GM18867 (cell line): ENCODE data around the gene HS1BP3.

Source experiments
- ATAC-seq: cut with Tn5 transposase; IDR thresholded peaks from one replicate; pipeline ENCODE4 v1.9.1; 2021; ENCODE audit warnings: mild to moderate bottlenecking, moderate library complexity; ENCODE audit not compliant: unreplicated experiment

Gene HS1BP3

GRCh38 chr2:20650877-20651730 lies at the start of gene HS1BP3:
TSS of gene HS1BP3 (minus strand) at chr2:20651098. CDS start at chr2:20651063, 35 bp downstream.
- ATAC-seq: peak; percentile 95

DNA sequence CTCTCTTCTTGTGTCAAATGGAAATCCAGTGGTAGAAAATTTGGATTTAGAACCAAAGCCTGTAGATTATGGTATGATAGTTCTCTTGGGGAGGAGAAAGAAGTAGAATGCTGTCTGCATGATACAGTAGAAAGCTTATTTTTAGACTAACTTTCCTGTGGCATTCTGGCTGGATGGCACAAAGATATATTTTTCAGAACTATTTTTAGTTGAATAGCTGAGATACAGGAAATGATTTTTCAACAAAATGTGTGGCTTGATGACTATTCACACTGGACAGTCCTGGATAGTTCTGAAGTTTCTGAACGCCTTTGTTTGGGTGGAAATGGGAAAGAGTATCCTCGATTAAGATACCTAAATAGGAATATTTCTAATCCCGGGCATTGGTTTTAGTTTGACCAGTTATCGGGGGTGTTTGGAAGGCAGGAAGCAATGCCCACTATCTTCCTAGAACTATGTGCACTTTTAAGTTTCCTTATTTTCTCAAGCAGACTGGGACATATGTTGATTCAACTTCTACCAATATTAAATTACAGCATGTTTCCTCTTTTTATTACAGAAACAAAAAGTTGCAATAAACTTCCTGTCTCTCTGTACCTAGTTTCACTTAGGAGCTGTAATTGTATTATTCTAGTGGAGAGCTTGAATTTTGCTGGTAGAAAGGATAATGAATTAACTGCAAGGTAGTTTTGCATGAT lies 48.2 kb upstream of the HS1BP3 start:
- ATAC-seq: no peak

- no peak for ATAC-seq
These were observed 46.5 kb upstream of the HS1BP3 start for GRCh38 chr2:20697322-20697934.

- ATAC-seq: no peak
These were observed 45.5 kb upstream of the HS1BP3 start for GRCh38 chr2:20696366-20696765.

DNA sequence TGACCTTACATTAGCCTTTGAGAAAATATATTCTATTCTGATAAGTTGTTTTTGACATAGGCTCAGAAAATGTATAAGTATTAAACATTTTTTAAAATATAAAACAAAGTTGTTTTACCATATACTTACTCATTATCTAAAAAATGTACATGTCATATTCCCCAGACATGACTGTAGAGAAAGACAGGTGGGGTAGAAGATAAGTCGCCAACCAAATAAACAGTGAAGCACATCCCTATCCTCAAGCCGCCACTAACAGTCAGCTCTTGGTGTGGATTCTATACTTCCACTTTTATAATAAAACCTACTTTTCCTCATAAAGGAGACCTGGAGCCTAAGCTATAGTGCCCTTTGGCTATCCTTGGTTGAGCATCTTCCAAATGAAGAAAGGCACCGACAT lies 42.4 kb upstream of the HS1BP3 start:
- no peak for ATAC-seq

DNA sequence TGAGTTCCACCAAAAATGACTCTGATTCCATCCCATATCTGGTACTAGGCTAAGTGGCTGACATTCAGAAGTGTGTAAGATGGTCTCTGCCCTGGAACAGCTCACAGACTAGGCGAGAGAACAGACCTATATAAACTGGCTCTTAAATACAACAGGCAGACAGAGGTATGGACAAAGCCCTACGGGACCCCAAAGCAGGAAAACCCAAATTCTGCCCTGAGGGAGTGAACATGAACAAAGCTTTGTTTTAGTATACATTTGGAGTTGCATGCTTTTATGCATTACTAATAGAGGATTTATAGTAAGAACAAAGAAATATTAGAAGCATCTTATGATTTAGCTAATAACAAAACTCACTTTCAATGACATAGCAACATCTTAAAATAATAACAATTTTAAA lies 41.2 kb upstream of the HS1BP3 start:
- ATAC-seq: no peak

DNA sequence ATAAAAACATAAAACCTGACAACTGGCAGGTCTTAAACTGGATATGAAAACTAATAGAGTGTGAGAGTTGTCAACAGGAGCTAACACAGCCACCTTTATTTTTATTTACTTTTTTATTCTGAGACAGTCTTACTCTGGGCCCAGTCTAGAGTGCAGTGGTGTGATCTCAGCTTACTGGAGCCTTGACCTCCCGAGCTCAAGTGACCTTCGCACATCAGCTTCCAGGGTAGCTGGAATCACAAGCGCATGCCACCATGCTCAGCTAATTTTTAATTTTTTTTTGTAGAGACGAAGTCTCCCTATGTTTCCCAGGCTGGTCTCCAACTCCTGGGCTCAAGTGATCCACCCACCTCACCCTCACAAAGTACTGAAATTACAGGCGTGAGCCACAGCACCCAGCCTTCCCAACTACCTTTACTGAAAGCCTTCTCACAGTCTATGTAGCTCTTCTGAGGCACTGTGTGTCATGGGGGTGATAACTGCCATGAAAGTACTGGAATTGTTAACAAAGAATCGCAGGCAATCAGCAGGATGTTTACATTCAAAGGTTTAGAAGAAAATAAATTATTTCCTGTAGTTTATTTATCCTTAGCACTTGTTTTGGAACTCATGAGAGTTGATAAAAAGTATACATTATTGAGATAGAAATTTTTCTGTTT lies 40.3 kb upstream of the HS1BP3 start:
- ATAC-seq: no peak

DNA sequence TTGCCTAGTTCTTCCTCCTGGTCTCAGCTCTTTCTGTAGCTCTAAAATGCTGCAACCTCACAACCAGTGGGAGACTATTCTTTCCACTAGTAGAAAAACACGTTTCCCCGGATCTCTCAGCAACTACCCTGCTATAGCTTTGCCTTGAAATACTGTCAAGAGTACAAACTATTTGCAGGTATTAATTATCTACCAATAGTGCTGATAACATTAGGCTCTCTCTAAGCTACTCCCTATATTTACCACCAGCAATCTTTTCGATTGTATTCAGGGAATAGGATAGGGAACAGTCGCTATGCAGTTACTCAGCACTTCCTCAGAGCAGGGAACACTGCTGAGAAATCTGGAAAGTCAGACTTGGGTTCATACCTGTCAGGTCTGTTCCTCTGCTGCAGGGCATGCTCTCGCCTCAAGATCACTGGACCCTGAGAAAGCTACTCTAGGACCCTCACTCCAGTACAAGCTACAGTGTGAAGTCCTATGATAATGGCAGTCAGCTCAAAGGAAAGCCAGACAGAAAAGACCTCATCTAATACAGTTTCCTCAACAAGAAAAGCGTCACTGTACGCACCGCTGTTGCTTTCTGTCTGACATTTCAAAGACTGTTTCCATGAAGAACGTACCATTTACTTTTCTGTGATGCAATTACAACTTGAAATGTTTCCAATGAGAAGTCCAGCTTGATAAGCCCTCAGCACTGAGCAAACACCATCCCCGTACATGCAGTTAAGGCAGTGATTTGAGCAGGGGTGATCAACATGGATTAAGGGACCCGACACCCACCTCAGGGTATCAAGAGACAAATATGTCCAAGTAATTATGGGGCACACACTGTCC lies 38.7 kb upstream of the HS1BP3 start:
- ATAC-seq: no peak

DNA sequence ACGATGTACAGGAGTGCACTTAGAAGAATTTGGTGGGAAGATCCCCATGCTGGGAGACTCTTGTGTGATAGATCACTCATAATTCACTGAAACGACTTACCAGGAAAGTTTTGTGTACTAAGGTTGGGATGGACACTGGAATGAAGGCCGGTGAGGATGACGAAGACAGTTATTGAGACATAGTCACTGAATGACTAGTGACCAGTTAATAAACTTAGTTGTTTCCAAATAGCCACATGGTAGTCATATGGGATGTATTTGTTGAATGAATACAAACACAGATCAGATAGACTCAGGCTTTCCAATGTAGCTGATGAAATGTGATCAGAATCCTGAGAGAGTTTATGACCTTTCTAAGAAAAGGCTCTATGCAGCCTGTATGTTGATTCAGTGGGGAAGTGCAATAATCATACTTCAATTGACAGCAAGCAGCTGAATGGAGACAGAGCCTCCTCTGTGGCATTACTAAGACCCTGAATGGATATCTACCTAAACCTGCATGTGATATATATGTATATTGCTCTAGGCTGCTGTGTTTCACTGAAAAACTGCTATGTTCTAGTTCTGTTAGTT lies 36.4 kb upstream of the HS1BP3 start:
- no peak for ATAC-seq

DNA sequence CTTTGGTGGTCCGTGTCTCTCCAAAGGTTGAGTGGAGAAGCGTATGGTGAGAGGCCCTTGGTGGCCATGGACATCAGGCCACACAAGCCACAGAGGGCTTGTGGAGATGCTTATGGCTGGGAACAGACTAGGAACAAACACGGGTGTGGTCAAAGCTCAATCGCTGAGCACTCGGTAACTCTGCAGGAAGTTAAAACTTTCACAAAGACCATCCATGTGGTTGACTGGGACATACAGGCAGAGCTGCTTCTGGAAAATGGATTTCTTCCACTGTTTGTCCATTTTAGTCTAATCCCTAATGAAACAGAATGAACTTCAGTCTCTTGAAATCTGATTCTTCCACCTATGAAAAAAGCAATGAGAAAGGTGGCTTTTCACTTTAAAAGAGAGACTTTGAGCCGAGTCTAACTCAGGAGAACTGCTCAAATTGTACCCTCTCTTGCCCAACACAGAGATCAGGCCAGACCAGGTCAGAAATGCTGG lies 33.7 kb upstream of the HS1BP3 start:
- no peak for ATAC-seq

GRCh38 chr2:20682167-20682920 lies 31.4 kb upstream of the HS1BP3 start:
- ATAC-seq: no peak

GRCh38 chr2:20680744-20681375 lies 30.0 kb upstream of the HS1BP3 start:
- no peak for ATAC-seq

- no peak for ATAC-seq
These were observed 27.9 kb upstream of the HS1BP3 start for GRCh38 chr2:20678780-20679179.

DNA sequence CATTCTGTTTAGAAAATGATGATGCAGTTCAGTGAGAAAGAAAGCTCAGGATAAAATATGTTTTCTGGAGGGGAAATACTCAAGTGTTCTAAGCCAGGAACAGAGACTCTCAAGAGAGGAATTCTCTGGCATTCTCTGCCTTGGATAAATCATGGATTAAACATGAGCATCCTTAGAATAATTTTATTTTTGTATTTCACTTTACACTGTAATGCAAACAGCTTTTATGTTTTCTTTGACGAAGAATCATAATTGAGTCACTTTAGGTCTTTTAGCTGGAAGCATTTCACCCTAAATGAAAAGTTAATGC lies 27.1 kb upstream of the HS1BP3 start:
- no peak for ATAC-seq

GRCh38 chr2:20677301-20678085 lies 26.6 kb upstream of the HS1BP3 start:
- ATAC-seq: peak; percentile 51

- peak; percentile 53 for ATAC-seq
These were observed 25.7 kb upstream of the HS1BP3 start for GRCh38 chr2:20676353-20677215.

DNA sequence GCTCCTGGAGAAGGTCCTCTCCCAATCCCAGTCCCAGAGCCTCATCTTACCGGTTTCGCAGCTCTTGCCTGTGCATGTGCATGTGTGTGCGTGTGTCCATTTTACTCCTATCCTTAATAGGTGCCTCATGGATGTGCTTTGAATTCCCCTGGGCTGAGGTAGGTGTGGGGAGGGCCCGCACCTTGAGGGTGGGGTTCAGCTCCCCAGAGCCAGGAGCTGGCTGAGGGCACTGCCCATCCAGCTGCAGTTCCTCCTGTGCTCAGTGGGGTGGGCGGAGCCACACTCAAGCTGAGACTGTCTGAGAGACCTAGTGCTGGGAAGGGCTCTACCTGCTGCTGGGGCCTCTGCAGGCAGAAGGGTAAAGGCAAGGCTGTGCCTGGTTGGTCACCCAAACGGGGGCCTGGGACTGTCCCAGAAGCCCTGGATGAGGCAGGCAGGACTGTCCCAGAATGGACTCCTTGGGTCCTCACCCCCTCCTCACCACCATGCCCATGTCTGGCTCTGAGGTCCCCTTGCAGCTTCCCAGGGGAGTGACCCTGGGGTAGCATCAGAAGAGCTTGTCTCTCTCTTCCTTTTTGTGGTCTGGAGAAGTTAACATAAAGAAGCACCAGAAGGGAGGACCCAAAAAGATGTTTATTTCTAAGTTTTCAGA lies 24.9 kb upstream of the HS1BP3 start:
- ATAC-seq: peak; percentile 74
